ENCODE results near the gene WDPCP.
"Not testable (repeated sequence)": the region's sequence is repeated elsewhere in the genome, so short reads cannot be mapped to it uniquely, and the experiment has no call there.

The WDPCP gene

GRCh38 chr2:63347361-63347760 is 240.9 kb downstream of the WDPCP start:
- DNase-seq (ENCODE audit: low read depth) = no peak

GRCh38 chr2:63346411-63346810 is 241.9 kb downstream of the WDPCP start:
- DNase-seq (ENCODE audit: low read depth) = no peak

GRCh38 chr2:63345285-63345633 is 243.0 kb downstream of the WDPCP start:
- no peak for DNase-seq (ENCODE audit: low read depth)

- DNase-seq (ENCODE audit: low read depth) = no peak
Observed at GRCh38 chr2:63344575-63345284, 243.5 kb downstream of the WDPCP start.

GRCh38 chr2:63343397-63344109 is 244.7 kb downstream of the WDPCP start:
- no peak for DNase-seq (ENCODE audit: low read depth)

- DNase-seq (ENCODE audit: low read depth) = no peak
Observed at GRCh38 chr2:63340443-63340842, 247.8 kb downstream of the WDPCP start.

GRCh38 chr2:63334910-63335309 is 253.4 kb downstream of the WDPCP start:
- DNase-seq (ENCODE audit: low read depth) = no peak

GRCh38 chr2:63326473-63326872 is 261.8 kb downstream of the WDPCP start:
- no peak for DNase-seq (ENCODE audit: low read depth)

- not testable (repeated sequence) for DNase-seq (ENCODE audit: low read depth)
Observed at GRCh38 chr2:63323662-63324061, 264.6 kb downstream of the WDPCP start.

- DNase-seq (ENCODE audit: low read depth) = not testable (repeated sequence)
Observed at GRCh38 chr2:63321973-63322372, 266.3 kb downstream of the WDPCP start.

GRCh38 chr2:63320669-63321068 is 267.6 kb downstream of the WDPCP start:
- DNase-seq (ENCODE audit: low read depth) = no peak

- DNase-seq (ENCODE audit: low read depth) = no peak
Observed at GRCh38 chr2:63310614-63311013, 277.7 kb downstream of the WDPCP start.

- no peak for DNase-seq (ENCODE audit: low read depth)
Observed at GRCh38 chr2:63301481-63301880, 286.8 kb downstream of the WDPCP start.

GRCh38 chr2:63300835-63301234 is 287.4 kb downstream of the WDPCP start:
- DNase-seq (ENCODE audit: low read depth) = no peak

GRCh38 chr2:63287956-63288355 is 300.3 kb downstream of the WDPCP start:
- no peak for DNase-seq (ENCODE audit: low read depth)

GRCh38 chr2:63286520-63286919 is 301.8 kb downstream of the WDPCP start:
- not testable (repeated sequence) for DNase-seq (ENCODE audit: low read depth)

- no peak for DNase-seq (ENCODE audit: low read depth)
Observed at GRCh38 chr2:63283273-63283672, 305.0 kb downstream of the WDPCP start.

- DNase-seq (ENCODE audit: low read depth) = no peak
Observed at GRCh38 chr2:63272560-63272959, 315.7 kb downstream of the WDPCP start.

- DNase-seq (ENCODE audit: low read depth) = no peak
Observed at GRCh38 chr2:63270717-63271116, 317.6 kb downstream of the WDPCP start.

GRCh38 chr2:63268946-63269345 is 319.3 kb downstream of the WDPCP start:
- DNase-seq (ENCODE audit: low read depth) = no peak

- no peak for DNase-seq (ENCODE audit: low read depth)
Observed at GRCh38 chr2:63261137-63261621, 327.1 kb downstream of the WDPCP start.

GRCh38 chr2:63257473-63257872 is 330.8 kb downstream of the WDPCP start:
- no peak for DNase-seq (ENCODE audit: low read depth)

GRCh38 chr2:63249161-63249560 is 339.1 kb downstream of the WDPCP start:
- no peak for DNase-seq (ENCODE audit: low read depth)

GRCh38 chr2:63242747-63243146 is 345.5 kb downstream of the WDPCP start:
- peak; percentile 12 for DNase-seq (ENCODE audit: low read depth)

All from fibroblast of gingiva (primary cell).